ENCODE data around the gene CORO2B. TPM values are rescaled to one million over a fixed set of nuclear protein-coding genes. Genes with fewer than 3 reads are reported as not detected.

Gene CORO2B
- total and polyA plus RNA-seq, 2 of the 4 experiments (the other 2 are of a cell fraction) = 9.3 to 39.3 TPM

GRCh38 chr15:68599560-68600071, 20.8 kb downstream of the CORO2B start:
- Histone ChIP-seq H4K5ac (ENCODE audit: low read depth, low read length) (no peak overlapping the region), H3K9me1 (ENCODE audit: insufficient read depth, low read length) (peaks cover 28% of the 10 kb centered on the region), H3K14ac (replicated peaks; ENCODE audit: low read depth, low read length) (peak overlapping the region; percentile 44), H2BK120ac (ENCODE audit: low read depth, low read length) (no peak overlapping the region), H2AK5ac (ENCODE audit: low read depth, low read length) (no peak overlapping the region; the same call in 1 of the 2 replicates), H3K23ac (ENCODE audit: low read depth, low read length) (no peak overlapping the region), H3K4ac (ENCODE audit: low read depth, low read length) (no peak overlapping the region), H4K8ac (ENCODE audit: low read depth in 2 of 2, low read length in 2 of 2) (peak overlapping the region in 1 of 2 experiments; percentile 20; a peak in 1 of 4 replicates), H3K27me3 (ENCODE audit: control insufficient read depth, insufficient read depth, low read length) (no peaks in the 10 kb centered on the region), H2BK5ac (ENCODE audit: low read depth, low read length, poor library complexity, severe bottlenecking) (no peak overlapping the region), H3K4me2 (ENCODE audit: low read depth, low read length) (no peak overlapping the region), H3K9ac (ENCODE audit: low read depth, low read length) (no peak overlapping the region), H2AK9ac (replicated peaks; ENCODE audit: low read depth, low read length, poor library complexity) (peak overlapping the region; percentile 77), H3K79me1 (ENCODE audit: low read depth in 1 of 2, low read length in 2 of 2) (peaks cover 32 to 79% of the 10 kb centered on the region in 2 experiments), H3K4me1 (ENCODE audit: control insufficient read depth, insufficient read depth, low read length) (peaks cover 19% of the 10 kb centered on the region), H3K27ac (ENCODE audit: insufficient read depth, low read length) (no peak overlapping the region), H3K4me3 (ENCODE audit: insufficient read depth, low read depth, low read length) (no peak overlapping the region), H2BK20ac (ENCODE audit: low read depth, low read length) (no peak overlapping the region), H4K91ac (ENCODE audit: insufficient read depth, low read depth, low read length) (no peak overlapping the region), H4K20me1 (ENCODE audit: insufficient read depth, low read length) (peaks cover 10% of the 10 kb centered on the region; the same call in 1 of the 2 replicates), H2BK15ac (ENCODE audit: low read depth, low read length) (0 out of 3 replicates have a peak overlapping the region, but pooled peaks have one; percentile 7), H3K36me3 (ENCODE audit: control insufficient read depth, insufficient read depth, low read length) (no peaks in the 10 kb centered on the region), H2AFZ (replicated peaks; ENCODE audit: low read length, poor library complexity) (peak overlapping the region; percentile 35), H3K18ac (ENCODE audit: low read depth, low read length) (no peak overlapping the region), H3K9me3 (ENCODE audit: control insufficient read depth, insufficient read depth, low read length) (no peaks in the 10 kb centered on the region), H3K56ac (ENCODE audit: extremely low read depth, insufficient read depth, low read length) (no peak overlapping the region)
- in situ Hi-C loops (cut with MboI; ENCODE audit: low sequenced_read_pairs) (no loop called here), intact Hi-C loops (cut with micrococcal nuclease) (no loop called here), dilution Hi-C loops (cut with HindIII; ENCODE audit: low sequenced_read_pairs, unreplicated experiment) (no loop called here)
- no peak for TF ChIP-seq BHLHE40 (IDR thresholded peaks at IDR 0.05; ENCODE audit: low read depth, low read length)
- TF ChIP-seq MAFK (IDR thresholded peaks at IDR 0.05; ENCODE audit: low read depth, low read length) = no peak
- no peak for TF ChIP-seq POLR2A (IDR thresholded peaks at IDR 0.05; ENCODE audit: low read depth, low read length)
- TF ChIP-seq RAD21 (IDR thresholded peaks at IDR 0.05; ENCODE audit: low read length) = no peak
- TF ChIP-seq SMC3 (IDR thresholded peaks at IDR 0.05; ENCODE audit: low read depth, low read length) = no peak
- peak; percentile 49; the same call in 1 of the 2 replicates for TF ChIP-seq MAZ (IDR thresholded peaks at IDR 0.05; ENCODE audit: borderline replicate concordance, low read depth, low read length)
- no peak for TF ChIP-seq ELK1 (IDR thresholded peaks at IDR 0.05; ENCODE audit: borderline replicate concordance, low read depth, low read length)
- TF ChIP-seq, protein P1, sequence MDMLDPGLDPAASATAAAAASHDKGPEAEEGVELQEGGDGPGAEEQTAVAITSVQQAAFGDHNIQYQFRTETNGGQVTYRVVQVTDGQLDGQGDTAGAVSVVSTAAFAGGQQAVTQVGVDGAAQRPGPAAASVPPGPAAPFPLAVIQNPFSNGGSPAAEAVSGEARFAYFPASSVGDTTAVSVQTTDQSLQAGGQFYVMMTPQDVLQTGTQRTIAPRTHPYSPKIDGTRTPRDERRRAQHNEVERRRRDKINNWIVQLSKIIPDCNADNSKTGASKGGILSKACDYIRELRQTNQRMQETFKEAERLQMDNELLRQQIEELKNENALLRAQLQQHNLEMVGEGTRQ (IDR thresholded peaks at IDR 0.05; ENCODE audit: low read depth, low read length) = no peak
- peak; percentile 77; the same call in 1 of the 2 replicates for TF ChIP-seq MXI1 (IDR thresholded peaks at IDR 0.05; ENCODE audit: borderline replicate concordance, low read depth, low read length)
- TF ChIP-seq RFX5 (IDR thresholded peaks at IDR 0.05; ENCODE audit: low read depth, low read length) = no peak
- no peak for TF ChIP-seq FOS (IDR thresholded peaks at IDR 0.05; ENCODE audit: low read depth, low read length)
- POLR2A ChIA-PET (ENCODE audit: unreplicated experiment) = no interaction called here
- 20% methylated on average over 1 of the region's 7 CpGs; no CpG with 5 or more reads in 1 of the 2 experiments for WGBS, 2 experiments (ENCODE audit: extremely low coverage in 2 of 2, insufficient read length in 1 of 2)
- ATAC-seq (ENCODE audit: low read depth) = peak; percentile 84
- no TSS peak for BruUV-seq (replicated peaks)
- CTCF ChIA-PET = no interaction called here
- peak; percentile 75 for DNase-seq
